NCI-H82 treated with DMSO at 0.1 percent for 48 hours (cell line): ENCODE results near the gene ZNF22.

Experiments used
- DNase-seq: peaks from one replicate; lab custom pipeline; 2025; ENCODE audit not compliant: unreplicated experiment; lab: John Stamatoyannopoulos, UW

The ZNF22 gene

DNA sequence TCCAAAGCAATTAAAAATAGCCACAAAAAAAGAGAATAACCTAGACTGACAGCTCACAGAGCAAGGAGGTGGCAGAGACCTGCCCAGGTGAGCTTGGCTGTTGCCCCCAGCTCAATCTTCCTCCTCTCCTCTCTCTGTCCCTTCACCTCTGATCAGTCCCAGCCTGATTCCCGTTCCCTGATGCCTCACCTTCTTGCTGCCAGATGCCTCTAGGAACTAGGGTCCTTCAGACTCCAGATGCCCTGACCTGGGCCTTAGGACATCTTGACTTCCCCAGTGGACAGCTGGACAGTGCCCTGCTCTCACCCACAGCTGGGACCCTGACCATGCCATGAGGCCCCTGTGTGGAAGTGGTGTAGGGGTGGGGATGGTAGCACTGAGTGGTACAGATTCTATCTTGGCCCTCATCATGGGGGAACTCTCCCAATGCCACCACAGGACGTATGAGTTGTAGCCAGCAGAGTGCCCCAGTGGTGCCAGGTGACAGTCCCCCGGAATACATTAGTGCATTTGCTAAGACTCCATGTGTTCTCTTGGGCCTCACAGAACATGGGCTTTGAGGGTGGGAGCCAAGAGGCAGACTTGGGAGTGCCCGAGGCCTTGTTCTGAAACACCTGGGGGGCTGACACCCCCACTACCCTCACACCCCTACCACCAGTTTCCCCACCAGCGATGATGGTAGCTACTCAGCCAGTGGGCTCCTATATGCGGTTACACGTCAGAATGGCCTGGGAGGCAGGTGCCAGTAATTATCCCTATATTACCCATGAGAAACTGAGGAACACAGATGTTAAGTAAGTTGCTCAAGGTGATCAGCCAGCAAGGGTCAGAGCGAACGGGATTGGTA, 24.1 kb upstream of the ZNF22 start:
- no peak for DNase-seq

DNA sequence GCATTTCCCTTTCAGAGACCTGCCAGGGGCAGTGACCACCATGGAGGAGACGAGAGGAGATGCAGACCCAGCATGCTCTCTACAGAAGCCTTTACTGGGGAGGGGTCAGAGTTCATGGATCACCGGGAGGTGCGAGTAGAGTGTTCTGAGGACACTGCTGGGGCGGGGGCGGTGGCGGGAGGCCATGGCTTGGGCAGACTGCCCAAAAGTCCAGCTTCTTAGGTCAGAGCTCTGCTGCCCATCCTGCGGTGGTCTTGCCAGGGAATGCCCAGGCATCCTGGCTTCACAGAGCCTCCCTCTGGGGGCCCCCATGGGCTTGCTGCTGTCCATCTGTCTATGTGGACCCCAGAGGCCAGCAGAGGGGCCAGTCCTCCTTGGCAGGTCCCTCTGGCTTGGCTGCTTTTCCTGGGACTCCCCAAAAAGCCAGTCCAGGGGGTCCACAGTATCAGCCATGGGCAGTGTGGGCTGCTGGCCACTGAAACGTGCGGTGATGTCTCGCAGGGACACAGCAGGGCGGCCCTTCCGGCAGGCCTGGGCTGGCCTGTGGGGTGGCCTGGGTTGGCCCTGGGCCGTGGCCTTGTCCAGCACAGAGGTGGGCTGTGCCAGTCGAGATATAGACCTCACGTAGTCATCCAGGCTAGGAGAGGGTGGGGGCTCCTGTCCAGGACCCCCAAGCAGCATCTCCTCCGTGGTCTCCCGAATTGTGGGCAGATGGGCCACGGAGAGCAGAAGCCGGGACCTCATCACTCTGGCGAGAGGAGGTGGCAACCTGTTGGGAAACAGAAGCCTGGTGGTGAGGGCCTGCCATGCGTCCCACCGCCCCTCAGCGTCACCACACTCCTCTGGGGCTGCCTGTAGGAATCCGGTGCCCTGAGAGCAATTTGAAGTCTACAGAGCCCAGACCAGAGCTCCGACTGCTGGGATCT, 23.2 kb upstream of the ZNF22 start:
- DNase-seq, result no peak

DNA sequence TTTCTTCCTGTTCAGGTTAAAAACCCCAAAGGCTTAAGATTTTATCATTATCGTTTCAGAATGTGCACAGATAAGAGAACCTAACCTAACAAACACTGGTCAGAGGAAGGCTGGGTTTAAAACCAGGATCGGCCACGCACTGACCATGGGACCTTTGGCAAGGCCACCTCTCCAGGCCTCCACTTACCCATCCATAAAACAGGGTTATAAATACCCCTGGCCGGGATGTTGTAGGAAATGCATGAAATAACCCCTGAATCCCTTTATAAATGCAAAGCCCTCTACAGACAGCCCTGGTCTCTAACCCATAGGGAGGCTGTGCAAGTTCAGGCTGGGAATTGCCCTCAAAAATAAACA, 22.5 kb upstream of the ZNF22 start:
- no peak for DNase-seq

DNA sequence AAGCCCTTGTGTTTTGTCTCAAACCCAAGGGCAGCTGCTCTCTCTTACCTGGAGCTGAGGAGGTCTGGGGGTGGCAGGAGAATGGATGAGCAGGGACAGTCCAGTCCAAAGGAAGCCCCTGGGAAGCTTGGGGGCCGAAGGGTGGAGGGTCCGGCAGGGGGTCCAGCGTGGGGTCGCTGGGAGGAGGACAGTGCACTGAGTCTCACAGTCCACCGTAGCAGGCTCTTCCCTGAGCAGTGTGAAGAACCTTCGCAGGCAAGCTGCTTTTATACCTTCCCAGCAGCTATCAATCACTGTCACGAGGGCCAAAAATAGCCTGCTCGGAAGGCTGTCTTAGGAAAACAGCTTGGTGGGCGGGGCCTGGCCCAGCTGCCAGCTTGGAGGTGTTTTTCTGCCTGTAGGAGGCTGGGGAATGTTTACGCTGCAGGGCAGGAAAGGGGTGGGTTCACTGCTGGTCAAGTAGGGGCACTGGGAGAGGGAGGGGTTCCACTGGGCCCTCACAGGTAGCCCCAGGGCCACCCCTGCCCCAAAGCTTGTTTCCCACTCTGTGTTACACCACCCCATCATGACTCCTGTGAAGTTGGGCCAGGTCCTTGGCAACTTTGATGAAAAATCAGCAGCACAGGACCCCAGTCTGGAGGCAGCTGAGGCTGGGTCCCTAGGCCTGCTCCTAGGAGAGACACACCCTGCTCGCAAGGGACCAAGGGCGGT, 22.0 kb upstream of the ZNF22 start, which contains the start of gene DEPP1:
DEPP1 (minus strand) TSS at position 240 of the 711 bp plus-strand sequence. CDS start 779 bp downstream, outside the sequence.
- DNase-seq, result peak; percentile 73

DNA sequence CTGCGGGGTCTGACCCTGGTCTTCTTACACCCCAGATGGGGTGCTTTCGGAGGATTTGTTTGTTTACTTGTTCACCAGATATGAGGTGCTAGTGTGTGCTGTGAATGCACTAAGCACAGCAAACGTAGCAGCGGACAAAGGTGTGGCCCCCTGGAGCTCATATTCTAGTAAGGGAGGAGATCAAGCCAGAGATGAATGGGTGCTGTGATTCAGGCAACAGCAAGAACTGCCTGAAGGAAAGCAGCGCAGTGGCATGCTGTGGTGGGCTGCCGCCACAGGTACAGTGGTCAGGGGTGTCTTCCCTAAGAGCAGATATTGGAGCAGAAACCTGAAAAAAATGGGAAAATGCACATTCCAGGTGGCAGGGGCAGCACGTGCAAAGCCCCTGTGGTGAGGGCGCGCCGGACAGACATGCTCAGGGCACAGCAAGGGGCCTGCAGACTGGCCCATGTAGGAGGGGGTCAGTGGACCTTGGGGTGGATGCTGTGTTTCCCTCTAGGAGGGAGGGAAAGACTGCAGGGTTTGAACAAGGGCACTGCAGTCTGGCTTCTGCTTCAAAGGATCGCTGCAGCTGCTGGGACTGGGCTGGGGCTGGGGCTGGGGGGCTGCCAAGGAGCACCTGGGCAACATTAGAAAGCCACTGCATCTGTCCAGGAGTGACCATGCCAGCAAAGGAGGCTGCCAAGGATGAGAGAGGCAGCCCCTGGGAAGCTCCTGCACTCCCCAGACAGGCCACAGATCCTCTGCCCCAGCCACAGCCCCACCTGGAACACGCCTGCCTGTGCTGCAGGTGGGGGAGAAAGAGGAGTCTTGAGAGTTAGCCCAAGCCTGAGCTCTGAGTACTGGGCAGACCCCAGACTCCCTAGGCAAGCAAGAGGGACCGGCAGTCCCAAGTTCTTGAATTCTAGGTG, 21.2 kb upstream of the ZNF22 start:
- DNase-seq, result no peak

DNA sequence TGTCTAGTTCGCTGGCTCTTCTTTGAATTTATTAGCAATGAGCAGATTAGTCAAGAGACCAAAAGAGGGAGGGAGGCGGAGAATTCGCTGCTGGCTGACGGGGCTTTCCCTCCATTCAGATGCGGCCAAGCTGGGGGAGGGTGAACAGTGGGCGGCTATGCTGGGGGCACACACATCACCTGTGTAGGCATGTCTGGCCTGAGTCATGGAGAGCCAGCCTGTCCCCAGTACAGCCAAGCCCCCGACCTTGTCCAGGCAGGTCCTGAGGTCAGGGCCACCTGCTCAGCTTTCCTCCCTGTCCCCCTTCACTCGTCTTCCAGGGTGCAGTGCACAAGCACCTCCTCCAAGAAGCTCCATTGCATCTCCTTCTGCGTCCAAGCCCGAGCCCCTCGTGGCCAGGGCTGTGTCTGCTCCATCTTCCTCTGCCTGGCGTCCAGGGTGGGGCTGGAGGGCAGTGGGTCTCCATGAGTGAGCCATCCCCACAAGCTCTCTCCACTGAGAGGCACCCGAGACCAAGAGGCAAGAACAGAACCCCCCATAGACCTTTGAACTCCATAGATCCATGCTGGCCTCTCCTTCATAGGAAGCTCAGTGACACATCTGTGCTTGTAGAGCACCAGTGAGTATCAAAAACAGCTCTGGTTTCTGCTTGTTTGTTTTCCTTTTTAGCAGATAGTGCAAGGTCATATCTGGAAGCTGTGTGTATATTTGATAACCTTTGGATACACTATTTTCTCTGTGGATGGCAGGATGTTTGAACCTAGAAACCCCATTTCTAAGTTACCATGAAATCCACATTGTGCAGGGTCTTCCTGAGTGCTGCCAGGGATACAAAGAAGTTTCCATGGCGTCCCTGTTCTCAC, 20.2 kb upstream of the ZNF22 start:
- DNase-seq, result no peak

DNA sequence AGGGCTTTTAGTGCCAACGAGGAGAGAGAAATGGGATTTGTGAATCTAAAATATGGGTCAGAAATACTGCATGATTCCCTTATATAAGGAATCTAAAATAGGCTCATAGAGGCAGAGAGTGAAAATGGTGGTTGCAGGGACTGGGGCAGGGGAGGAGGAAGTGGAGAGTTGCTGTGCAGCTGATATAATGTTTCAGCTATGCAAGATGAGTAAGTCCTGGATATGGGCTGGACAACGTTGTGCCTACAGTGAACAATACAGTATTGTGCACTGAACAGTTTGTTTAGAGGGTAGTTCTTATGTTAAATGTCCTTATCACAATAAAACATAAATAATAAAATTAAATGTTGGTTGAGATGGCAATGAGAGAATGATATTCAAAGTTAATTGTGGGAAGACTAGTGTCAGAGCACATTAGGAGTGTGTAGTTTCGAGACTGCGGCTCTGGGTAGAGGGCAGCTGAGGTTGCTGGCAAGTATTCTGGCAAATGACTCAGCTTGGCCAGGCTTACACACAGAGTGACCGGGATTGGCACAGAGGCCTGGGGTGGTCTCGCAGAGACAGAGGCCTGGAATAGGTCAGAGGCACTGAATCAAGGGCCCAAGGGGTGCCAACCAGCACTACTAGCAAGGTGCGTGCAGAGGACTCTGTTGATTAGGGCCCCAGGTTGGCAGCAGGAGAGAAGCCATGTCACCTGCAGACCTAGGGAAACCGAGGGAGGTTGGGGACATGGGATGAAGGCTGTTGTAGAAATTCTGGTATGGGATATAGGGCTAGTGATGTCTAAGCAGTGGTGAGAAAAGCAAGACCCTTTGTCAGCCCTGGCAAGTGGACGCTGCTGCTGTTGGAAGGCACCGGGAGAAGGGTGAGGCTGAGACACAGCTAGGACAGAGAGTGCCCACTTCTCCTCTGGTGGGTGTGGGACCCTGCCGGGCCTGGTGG, 19.3 kb upstream of the ZNF22 start:
- DNase-seq, result no peak

DNA sequence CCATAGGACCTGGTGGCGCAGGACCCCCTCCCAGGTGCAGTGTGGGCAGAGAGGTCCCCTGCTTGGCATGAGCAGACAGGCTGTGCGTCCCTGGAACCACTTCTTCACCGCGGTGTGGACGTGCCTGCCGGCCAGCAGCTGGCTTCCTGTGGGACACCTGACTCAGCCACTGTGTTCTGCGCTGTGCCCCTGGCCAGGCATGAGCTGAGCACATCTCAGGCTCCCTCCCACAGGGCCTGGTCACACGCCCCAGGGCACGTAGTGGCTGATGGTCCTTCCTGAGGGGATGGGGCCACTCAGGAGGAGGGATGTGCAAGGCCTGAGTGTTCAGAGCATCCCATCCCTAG, 18.6 kb upstream of the ZNF22 start:
- no peak for DNase-seq

DNA sequence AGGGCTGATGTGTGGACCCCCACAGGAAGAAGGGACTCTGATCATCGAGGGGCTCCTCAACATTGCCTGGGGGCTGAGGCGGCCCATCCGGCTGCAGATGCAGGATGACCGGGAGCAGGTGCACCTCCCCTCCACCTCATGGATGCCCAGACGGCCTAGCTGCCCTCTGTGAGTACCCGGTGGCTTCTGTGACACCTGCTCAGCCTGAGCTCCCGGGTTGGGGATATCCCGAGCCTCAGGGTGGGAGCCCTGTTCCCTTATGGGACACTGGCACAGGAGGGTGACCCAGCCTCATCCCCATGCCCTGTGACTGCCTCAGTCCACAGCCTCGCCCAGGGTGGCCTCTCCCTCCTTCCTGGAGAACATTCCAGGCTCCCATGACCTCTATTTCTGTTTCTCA, 18.2 kb upstream of the ZNF22 start:
- DNase-seq, result no peak

DNA sequence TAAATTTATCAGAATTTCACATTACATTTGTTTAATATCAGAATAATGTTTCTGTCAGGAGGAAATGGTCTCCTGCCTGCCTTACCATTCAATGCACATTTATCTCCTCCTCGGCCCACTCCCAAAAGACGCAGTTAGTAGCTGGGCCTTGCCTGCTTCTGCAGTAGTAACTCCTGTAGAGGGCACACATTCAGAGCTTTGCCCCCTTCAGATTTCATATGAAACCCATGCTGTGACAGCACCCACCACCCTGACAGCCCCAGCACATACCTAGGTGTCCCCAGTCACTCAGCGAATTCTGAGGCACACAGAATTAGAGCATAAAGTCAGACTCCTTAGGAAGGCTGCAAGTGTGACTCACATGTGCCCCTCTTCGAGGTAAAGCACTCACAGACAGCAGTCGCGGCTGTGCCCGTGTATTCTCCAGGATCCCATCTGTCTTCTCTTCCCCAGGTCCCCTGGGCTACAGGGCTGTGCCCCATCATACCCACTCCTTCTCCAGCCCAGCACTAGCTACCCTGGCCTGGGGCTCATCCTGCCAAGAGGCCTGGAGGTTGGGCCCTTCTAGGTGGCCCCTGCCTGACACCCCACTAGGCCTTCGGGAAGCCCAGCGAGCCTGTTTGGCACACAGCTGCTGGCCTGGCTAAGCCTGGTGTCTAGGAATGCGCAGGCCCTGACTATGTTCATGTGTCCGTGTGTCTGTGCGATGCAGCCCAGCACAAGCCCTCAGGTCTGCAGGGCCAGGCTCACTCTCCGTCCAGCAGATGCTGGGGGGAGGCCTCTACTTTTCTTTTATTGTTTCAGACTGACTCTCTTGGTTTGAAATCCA, 17.4 kb upstream of the ZNF22 start:
- no peak for DNase-seq

DNA sequence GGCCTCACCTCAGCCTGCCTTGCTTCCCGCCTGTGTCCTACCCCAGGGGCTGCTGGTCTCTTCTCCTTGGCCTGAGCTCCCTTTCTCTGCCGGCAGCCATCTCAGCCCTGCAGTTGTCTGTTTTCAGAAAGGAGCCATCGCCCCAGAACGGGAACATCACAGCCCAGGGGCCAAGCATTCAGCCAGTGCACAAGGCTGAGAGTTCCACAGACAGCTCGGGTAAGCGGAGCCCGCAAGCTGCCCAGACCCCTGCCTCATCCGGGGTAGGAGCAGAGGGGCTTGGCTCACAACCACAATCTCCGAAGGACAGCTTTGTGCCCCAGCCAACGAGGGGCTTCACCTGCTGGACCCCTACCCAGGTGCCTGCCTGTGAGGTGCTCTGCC, 16.8 kb upstream of the ZNF22 start:
- no peak for DNase-seq

DNA sequence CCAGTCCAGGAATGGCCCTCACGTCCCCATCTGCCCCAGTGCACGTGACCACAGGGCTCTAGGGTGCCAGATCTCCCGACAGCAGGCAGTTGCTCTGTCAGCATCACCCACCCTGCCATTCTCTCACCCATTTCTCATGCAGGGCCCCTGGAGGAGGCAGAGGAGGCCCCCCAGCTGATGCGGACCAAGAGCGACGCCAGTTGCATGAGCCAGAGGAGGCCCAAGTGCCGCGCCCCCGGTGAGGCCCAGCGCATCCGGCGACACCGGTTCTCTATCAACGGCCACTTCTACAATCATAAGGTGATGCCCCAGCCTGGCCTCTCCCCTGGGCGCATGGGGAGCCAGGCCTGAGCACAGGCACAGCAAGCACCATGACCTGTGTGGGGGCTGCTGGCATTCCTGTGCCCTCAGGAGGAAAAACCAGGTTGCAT, 16.0 kb upstream of the ZNF22 start:
- DNase-seq, result no peak

DNA sequence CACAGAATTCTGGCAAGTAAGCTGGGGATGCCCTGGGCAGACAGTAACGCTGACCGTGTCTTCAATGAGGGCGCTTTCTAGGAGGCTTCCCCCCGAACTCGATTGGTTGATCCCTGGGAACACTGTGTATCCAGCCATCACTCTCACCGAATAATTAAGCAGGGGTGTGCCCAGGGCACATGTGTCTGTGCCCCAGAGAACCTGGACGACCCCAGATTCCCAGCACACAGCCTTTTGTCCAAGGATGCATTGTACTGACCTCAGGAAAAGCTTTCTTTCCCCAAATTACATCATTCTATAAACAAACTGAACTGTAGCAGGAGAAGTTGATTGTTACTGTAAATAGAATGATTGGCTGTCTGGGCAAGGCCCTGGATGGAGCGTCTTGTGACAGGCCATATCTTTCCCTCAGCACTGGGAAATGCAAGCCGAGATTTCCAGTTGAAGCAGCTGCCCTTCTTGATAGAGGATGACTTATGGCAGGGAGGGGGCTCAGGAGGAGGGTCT, 15.5 kb upstream of the ZNF22 start:
- no peak for DNase-seq

DNA sequence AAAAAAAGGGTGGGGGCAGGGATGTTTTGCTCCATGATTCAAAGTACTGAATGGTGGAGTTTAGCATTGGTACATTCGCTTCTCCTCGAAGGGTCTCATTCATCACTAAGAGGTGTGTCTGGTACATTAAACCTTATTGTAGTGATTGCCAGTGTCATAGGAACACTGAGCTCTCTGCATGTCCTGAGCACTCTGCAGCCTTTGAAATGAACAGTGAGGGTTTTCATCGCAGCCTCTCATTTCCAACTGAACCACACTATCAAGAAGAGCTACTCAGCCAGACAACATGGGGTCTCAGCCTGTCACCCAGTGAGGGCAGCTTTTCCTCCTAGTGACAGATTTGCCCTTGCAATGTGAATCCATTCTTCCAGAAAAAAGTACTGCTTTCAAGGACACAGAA, 14.5 kb upstream of the ZNF22 start:
- DNase-seq, result no peak

DNA sequence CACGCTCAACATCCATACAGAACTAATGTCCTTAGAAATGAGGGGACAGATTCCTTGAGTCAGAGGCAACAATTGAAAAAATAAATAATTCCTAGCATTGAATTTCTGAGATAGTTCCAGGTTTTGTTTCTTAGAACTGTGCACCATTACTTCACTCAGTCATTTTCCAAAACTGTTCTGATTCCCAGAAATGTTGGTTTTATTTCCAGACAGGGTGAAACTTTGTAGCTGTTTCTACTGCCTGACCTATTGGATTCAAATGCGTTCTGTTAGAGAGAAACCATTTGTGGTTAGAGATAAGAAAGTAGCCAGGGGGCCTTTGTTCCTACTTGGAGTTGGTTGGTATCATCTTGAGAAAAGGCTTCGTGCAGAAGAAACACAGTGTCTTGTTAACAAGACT, 14.1 kb upstream of the ZNF22 start:
- DNase-seq, result no peak

DNA sequence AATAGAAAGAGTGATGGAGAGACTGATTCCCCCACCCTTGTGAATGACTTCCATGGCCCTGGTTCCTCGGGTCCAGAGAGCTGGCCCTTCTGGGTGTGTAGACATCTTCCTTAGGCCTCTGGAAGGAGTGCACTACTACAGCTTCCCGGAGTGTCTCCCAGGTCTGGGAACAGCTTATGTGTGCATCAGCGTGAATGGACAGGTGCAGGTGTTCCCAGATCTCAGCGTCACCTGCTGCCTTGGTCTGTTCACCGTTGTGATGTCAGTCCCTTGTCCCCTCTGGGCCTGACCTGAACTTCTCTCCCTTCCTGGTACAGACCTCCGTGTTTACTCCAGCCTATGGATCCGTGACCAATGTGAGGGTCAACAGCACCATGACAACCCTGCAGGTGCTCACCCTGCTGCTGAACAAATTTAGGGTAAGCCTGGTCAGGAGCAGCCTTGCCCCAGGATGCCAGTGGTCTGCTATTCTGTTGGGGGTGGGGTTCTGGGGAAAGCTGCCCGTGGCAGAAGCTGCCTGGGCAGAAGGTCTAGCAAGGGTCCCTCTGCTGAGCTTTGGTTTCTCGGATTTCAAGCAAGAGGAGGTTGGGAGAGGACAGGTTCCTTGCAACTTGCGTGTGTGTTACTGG, 11.7 kb upstream of the ZNF22 start:
- DNase-seq, result no peak
